ENCODE data around the gene LRRC18.

The LRRC18 gene

DNA sequence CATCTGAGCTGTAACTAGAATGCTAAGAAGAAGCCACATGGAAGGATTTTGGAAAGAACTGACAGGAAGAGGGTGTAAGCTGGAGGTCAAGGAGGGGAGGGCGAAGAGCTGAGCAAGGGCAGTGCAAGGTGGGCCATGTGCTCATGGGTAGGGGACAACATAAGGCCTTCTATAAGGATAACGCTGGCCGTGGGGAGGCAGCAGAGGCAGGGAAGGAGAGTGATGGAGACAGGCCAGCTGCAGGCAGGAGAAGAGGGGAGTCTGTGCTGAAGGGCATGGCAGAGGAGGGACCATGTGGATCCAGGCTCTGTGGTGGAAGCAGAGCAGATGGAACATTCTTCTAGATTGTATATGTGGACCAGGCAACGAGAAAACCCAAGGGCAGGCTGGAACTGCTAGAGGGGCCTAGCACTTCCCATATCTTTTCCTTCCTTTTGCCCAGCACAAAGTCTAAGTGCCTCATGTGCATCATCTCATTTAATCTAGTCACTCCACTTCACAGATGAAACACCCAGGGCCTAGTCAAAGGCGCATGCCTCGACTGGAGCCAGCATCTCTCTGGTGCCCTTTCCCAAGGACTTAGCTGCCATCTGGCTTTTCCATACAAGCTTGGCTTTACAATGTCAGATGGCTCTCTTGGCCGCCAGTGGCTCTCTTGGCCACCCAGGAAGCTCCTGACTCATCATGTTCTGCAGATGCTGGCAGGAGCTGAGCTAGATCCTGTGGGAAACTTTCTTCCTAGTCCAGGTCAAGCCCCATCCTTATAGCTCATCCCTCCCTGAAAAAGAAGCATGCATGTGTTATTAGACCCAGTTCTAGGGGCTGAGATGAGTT lies 6.6 kb downstream of the LRRC18 start:
- Histone ChIP-seq H3K4me2 (ENCODE audit: insufficient read depth, low read length) (no peak overlapping the region), H3K9ac (ENCODE audit: low read depth, low read length) (no peak overlapping the region), H3K4me3 (ENCODE audit: low read depth in 1 of 2, low read length in 2 of 2) (no peak overlapping the region), H2AFZ (ENCODE audit: low read depth, low read length) (no peak overlapping the region), H3K4me1 (ENCODE audit: insufficient read depth, low read length) (peaks cover 20% of the 10 kb centered on the region), H3K79me2 (ENCODE audit: insufficient read depth, low read length) (no peaks in the 10 kb centered on the region), H3K36me3 (ENCODE audit: insufficient read depth, low read length) (no peaks in the 10 kb centered on the region), H3K9me3 (ENCODE audit: insufficient read depth, low read length, severe bottlenecking) (no peaks in the 10 kb centered on the region), H3K27ac (ENCODE audit: low read length) (no peak overlapping the region), H3K27me3 (ENCODE audit: insufficient read depth, low read length, poor library complexity) (no peaks in the 10 kb centered on the region), H4K20me1 (ENCODE audit: insufficient read depth, low read length) (no peaks in the 10 kb centered on the region; the same call in 1 of the 2 replicates)
- ATAC-seq (ENCODE audit: insufficient read depth, low read depth) (no peak), DNase-seq (no peak)
- TF ChIP-seq, protein P1, sequence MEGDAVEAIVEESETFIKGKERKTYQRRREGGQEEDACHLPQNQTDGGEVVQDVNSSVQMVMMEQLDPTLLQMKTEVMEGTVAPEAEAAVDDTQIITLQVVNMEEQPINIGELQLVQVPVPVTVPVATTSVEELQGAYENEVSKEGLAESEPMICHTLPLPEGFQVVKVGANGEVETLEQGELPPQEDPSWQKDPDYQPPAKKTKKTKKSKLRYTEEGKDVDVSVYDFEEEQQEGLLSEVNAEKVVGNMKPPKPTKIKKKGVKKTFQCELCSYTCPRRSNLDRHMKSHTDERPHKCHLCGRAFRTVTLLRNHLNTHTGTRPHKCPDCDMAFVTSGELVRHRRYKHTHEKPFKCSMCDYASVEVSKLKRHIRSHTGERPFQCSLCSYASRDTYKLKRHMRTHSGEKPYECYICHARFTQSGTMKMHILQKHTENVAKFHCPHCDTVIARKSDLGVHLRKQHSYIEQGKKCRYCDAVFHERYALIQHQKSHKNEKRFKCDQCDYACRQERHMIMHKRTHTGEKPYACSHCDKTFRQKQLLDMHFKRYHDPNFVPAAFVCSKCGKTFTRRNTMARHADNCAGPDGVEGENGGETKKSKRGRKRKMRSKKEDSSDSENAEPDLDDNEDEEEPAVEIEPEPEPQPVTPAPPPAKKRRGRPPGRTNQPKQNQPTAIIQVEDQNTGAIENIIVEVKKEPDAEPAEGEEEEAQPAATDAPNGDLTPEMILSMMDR (IDR thresholded peaks at IDR 0.05; ENCODE audit: borderline replicate concordance, extremely low read depth, low read length, poor library complexity, severe bottlenecking), result no peak
- TF ChIP-seq EZH2 (IDR thresholded peaks at IDR 0.05; ENCODE audit: borderline replicate concordance, low read depth, low read length, severe bottlenecking), result no peak

DNA sequence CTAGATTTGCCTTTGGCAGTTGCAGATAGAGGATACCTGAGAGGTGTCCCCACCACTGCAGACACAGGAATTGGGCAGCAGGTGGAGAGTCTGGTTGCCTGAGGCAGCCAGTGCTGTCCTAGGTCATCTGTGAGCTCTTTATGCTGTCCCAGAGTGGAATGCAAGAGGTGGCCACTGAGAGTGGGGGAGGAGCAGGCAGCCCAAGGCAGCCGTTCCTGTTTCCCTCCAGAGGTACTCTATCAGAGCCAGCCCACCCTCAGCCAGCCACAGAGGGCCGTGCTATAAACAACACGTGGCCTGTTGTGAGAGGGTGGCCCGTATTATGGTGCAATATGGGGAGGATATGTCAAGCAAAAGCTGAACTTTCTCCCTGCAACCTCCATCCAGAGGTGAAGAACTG lies 8.5 kb downstream of the LRRC18 start:
- H3K36me3 ChIP-seq (ENCODE audit: insufficient read depth, low read length), result no peaks in the 10 kb centered on the region
- no peak overlapping the region for H3K4me2 ChIP-seq (ENCODE audit: insufficient read depth, low read length)
- H3K79me2 ChIP-seq (ENCODE audit: insufficient read depth, low read length), result no peaks in the 10 kb centered on the region
- H3K27me3 ChIP-seq (ENCODE audit: insufficient read depth, low read length, poor library complexity), result no peaks in the 10 kb centered on the region
- no peak overlapping the region for H2AFZ ChIP-seq (ENCODE audit: low read depth, low read length)
- H3K4me3 ChIP-seq (ENCODE audit: low read depth in 1 of 2, low read length in 2 of 2), result no peak overlapping the region
- no peak overlapping the region for H3K9ac ChIP-seq (ENCODE audit: low read depth, low read length)
- peaks cover 20% of the 10 kb centered on the region for H3K4me1 ChIP-seq (ENCODE audit: insufficient read depth, low read length)
- peak; percentile 32; the same call in 1 of the 3 replicates for ATAC-seq (ENCODE audit: insufficient read depth, low read depth)
- no peaks in the 10 kb centered on the region for H3K9me3 ChIP-seq (ENCODE audit: insufficient read depth, low read length, severe bottlenecking)
- no peaks in the 10 kb centered on the region; the same call in 1 of the 2 replicates for H4K20me1 ChIP-seq (ENCODE audit: insufficient read depth, low read length)
- DNase-seq, result peak; percentile 14
- TF ChIP-seq EZH2 (IDR thresholded peaks at IDR 0.05; ENCODE audit: borderline replicate concordance, low read depth, low read length, severe bottlenecking), result no peak
- TF ChIP-seq, protein P1 (IDR thresholded peaks at IDR 0.05; ENCODE audit: borderline replicate concordance, extremely low read depth, low read length, poor library complexity, severe bottlenecking), result no peak
- H3K27ac ChIP-seq (ENCODE audit: low read length), result no peak overlapping the region

DNA sequence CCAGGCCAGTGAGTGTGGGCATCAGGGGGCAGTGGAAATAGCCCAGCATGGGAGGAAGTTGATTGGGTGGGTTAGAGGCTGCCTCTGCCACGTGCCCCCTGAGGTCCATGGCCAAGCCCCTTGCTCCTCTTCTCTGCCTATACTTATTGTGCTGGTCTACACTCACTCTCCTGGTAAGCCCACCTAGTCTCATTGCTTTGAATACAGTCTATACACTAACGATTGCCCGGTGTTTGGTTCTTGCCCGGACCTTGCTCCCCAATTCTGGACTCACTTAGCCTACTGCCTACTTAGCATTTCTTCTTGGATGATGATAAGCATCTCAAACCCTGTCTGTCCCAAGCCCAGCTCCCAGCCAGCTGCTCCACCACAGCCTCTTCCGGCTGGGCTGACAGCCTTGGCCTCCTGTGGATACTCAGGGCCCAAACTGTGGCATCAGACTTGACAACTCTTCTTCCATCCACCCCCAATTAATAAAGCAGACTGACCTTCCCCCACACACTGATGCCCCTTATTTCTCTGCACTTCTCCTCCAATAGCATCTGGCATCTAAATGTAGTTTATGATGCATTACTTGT lies 10.1 kb downstream of the LRRC18 start:
- no peaks in the 10 kb centered on the region for H3K79me2 ChIP-seq (ENCODE audit: insufficient read depth, low read length)
- H3K4me3 ChIP-seq (ENCODE audit: low read depth in 1 of 2, low read length in 2 of 2), result no peak overlapping the region
- no peak overlapping the region for H2AFZ ChIP-seq (ENCODE audit: low read depth, low read length)
- H3K27ac ChIP-seq (ENCODE audit: low read length), result no peak overlapping the region
- ATAC-seq (ENCODE audit: insufficient read depth, low read depth), result no peak
- H3K36me3 ChIP-seq (ENCODE audit: insufficient read depth, low read length), result no peaks in the 10 kb centered on the region
- H3K9ac ChIP-seq (ENCODE audit: low read depth, low read length), result no peak overlapping the region
- DNase-seq, result no peak
- H3K9me3 ChIP-seq (ENCODE audit: insufficient read depth, low read length, severe bottlenecking), result no peaks in the 10 kb centered on the region
- no peaks in the 10 kb centered on the region; the same call in 1 of the 2 replicates for H4K20me1 ChIP-seq (ENCODE audit: insufficient read depth, low read length)
- H3K4me1 ChIP-seq (ENCODE audit: insufficient read depth, low read length), result peaks cover 6% of the 10 kb centered on the region; the same call in 1 of the 2 replicates
- H3K27me3 ChIP-seq (ENCODE audit: insufficient read depth, low read length, poor library complexity), result no peaks in the 10 kb centered on the region
- no peak overlapping the region for H3K4me2 ChIP-seq (ENCODE audit: insufficient read depth, low read length)
- TF ChIP-seq EZH2 (IDR thresholded peaks at IDR 0.05; ENCODE audit: borderline replicate concordance, low read depth, low read length, severe bottlenecking), result no peak
- TF ChIP-seq, protein P1 (IDR thresholded peaks at IDR 0.05; ENCODE audit: borderline replicate concordance, extremely low read depth, low read length, poor library complexity, severe bottlenecking), result no peak
